SU-DHL-6 (cell line): ENCODE data around the gene IFT25.

Experiments used
- H2AFZ ChIP-seq: fragments of 200-600 bp; sonication (generic); 2 replicates; pipeline ENCODE4 v1.6.1; 2014; ENCODE audit warnings: low read depth, mild to moderate bottlenecking, moderate library complexity, mixed read lengths, antibody characterized with exemption, low read length; ENCODE audit not compliant: severe bottlenecking
- H3F3A ChIP-seq: fragments of 200-600 bp; shearing (Covaris generic); 2 replicates; pipeline ENCODE4 v1.6.0; 2016; ENCODE audit warnings: antibody characterized with exemption, mild to moderate bottlenecking; ENCODE audit not compliant: insufficient read depth
- H3K27ac ChIP-seq: fragments of 200-600 bp; sonication (generic); 2 replicates; pipeline ENCODE4 v1.5.1; 2016; ENCODE audit warnings: low read depth, mild to moderate bottlenecking, low read length, moderate library complexity, mixed read lengths
- H3K27me3 ChIP-seq: fragments of 200-600 bp; sonication (generic), shearing (Covaris generic); 2 replicates; pipeline ENCODE4 v1.6.0; 2014; ENCODE audit warnings: mild to moderate bottlenecking, low read length
- H3K36me3 ChIP-seq: fragments of 200-600 bp; sonication (generic); 2 replicates; pipeline ENCODE4 v1.6.1; 2014; ENCODE audit warnings: mild to moderate bottlenecking, low read length, mixed read lengths
- H3K4me2 ChIP-seq: fragments of 300-600, 200-600 bp; shearing (Covaris generic), sonication (generic); 2 replicates; pipeline ENCODE4 v1.6.0; 2014; ENCODE audit warnings: low read length, low read depth, mild to moderate bottlenecking; ENCODE audit not compliant: poor library complexity, severe bottlenecking
- H3K4me3 ChIP-seq: fragments of 200-600 bp; sonication (generic); 2 replicates; pipeline ENCODE4 v1.5.1; 2014; ENCODE audit warnings: antibody characterized with exemption, low read length, mild to moderate bottlenecking, mixed read lengths; ENCODE audit not compliant: insufficient read depth, poor library complexity, severe bottlenecking
- H3K79me2 ChIP-seq: fragments of 200-600 bp; sonication (generic); 2 replicates; pipeline ENCODE4 v1.6.1; 2014; ENCODE audit warnings: mild to moderate bottlenecking, low read length, moderate library complexity; ENCODE audit not compliant: insufficient read depth
- H3K9ac ChIP-seq: fragments of 200-600 bp; sonication (generic); 2 replicates; pipeline ENCODE4 v1.7.0; 2014; ENCODE audit warnings: mild to moderate bottlenecking, low read length
- H3K9me2 ChIP-seq: fragments of 200-600 bp; sonication (generic); replicated peaks from 2 replicates; pipeline ENCODE4 v1.6.1; 2014; ENCODE audit warnings: low read length; ENCODE audit not compliant: insufficient read depth
- H3K9me3 ChIP-seq: fragments of 200-600 bp; sonication (generic); 2 replicates; pipeline ENCODE4 v1.6.1; 2014; ENCODE audit warnings: low read length, mixed read lengths; ENCODE audit not compliant: insufficient read depth
- H4K20me1 ChIP-seq: fragments of 200-600 bp; sonication (generic); 2 replicates; pipeline ENCODE4 v1.6.1; 2014; ENCODE audit warnings: low read depth, mild to moderate bottlenecking, antibody characterized with exemption, low read length, moderate library complexity, mixed read lengths
- EZH2phosphoT487 ChIP-seq: fragments of 200-600 bp; sonication (generic), shearing (Covaris generic); conservative IDR thresholded peaks from 2 replicates; pipeline ENCODE4 v1.6.1; 2018; ENCODE audit warnings: mild to moderate bottlenecking, antibody characterized with exemption, low read length, moderate library complexity, mixed read lengths
- TF ChIP-seq, protein P1 (sequence below): fragments of 200-600 bp; sonication (generic); IDR thresholded peaks from one replicate; pipeline ENCODE4 v1.5.1; 2017; ENCODE audit warnings: antibody characterized with exemption, mild to moderate bottlenecking, low read length, moderate library complexity; ENCODE audit not compliant: insufficient read depth, poor library complexity, severe bottlenecking

IFT25 gene

DNA sequence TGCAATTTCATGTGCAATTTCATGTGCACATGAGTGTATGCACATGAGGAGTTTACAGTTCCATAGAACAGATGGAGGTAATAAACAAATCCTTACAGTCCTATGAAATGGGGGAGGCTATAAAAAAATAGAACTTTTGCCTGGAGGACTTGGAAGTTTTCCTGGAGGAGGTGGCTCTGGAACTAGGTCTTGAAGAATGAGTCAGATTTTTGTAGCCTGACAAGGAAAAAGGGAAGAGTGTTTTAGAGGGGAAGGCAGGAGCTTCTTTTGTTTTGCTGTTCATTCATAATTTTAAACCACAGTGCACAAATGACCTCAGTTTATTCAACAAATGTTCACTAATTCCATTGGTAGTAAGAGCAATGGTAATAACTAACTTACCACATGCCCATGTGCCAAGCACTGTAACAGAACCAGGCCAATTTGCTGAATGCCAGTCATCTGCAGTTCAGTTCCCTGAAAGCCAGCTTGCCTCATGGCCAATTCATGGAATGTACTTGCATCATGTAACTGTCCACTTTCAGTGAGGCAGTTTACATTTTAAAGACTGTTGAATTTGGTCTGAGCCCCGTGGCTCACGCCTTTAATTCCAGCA is 48.8 kb downstream of the IFT25 start:
- H3K9me2 ChIP-seq: no peaks in the 10 kb centered on the region
- H3K4me3 ChIP-seq: no peak overlapping the region
- no peaks in the 10 kb centered on the region for H3K9me3 ChIP-seq
- no peaks in the 10 kb centered on the region for H3K36me3 ChIP-seq
- H3F3A ChIP-seq: no peaks in the 10 kb centered on the region
- no peak overlapping the region for H2AFZ ChIP-seq
- no peak overlapping the region for H3K9ac ChIP-seq
- H3K4me2 ChIP-seq: no peak overlapping the region
- TF ChIP-seq, protein P1, sequence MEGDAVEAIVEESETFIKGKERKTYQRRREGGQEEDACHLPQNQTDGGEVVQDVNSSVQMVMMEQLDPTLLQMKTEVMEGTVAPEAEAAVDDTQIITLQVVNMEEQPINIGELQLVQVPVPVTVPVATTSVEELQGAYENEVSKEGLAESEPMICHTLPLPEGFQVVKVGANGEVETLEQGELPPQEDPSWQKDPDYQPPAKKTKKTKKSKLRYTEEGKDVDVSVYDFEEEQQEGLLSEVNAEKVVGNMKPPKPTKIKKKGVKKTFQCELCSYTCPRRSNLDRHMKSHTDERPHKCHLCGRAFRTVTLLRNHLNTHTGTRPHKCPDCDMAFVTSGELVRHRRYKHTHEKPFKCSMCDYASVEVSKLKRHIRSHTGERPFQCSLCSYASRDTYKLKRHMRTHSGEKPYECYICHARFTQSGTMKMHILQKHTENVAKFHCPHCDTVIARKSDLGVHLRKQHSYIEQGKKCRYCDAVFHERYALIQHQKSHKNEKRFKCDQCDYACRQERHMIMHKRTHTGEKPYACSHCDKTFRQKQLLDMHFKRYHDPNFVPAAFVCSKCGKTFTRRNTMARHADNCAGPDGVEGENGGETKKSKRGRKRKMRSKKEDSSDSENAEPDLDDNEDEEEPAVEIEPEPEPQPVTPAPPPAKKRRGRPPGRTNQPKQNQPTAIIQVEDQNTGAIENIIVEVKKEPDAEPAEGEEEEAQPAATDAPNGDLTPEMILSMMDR: no peak
- no peak for TF ChIP-seq EZH2phosphoT487
- H3K27ac ChIP-seq: no peak overlapping the region
- H3K79me2 ChIP-seq: no peaks in the 10 kb centered on the region
- H4K20me1 ChIP-seq: no peaks in the 10 kb centered on the region
- no peaks in the 10 kb centered on the region for H3K27me3 ChIP-seq

DNA sequence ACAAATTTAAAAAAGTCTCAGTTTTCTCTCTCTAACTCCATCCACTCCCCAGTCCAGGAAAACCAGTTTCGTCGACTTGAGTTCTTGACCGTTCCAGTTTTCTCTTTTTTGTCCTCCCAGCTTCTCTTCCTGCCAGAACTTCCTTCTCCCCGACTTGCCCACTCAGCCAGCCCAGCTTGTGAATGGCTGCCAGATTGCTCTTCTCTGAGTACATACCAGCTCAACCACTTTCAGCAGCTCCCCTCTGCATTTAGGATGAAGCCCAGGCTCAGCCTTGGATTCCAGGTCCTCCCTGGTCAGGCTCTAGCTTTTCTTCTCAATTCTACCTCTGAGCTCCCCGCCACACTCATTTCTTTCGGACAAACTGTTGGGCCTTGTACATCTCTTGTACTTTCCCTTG is 50.1 kb downstream of the IFT25 start:
- TF ChIP-seq, protein P1: no peak
- TF ChIP-seq EZH2phosphoT487: no peak

DNA sequence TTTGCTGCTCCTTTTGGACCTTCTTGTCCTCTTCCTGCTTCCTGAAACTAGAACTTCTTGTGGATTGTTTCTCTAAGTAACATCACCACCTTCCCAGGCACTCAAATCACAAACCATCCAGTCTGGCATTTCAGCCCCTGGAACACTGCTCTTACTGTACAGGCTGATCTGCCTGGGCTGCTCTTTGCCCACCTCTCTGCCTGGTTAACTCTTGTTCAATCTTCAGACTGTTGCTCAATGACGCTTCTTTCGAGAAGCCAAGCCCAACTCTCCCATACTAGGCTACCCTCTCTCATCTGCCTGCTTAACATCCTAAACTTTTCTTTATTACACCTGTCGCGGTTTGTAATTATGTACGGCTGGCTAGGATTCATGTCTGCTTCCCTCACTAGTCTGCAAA is 50.9 kb downstream of the IFT25 start:
- TF ChIP-seq EZH2phosphoT487: no peak
- TF ChIP-seq, protein P1: no peak
- Histone ChIP-seq H3K9ac (no peak overlapping the region), H3K9me2 (no peaks in the 10 kb centered on the region)

More for the DNA sequence above, 50.1 kb downstream of the IFT25 start:
- Histone ChIP-seq H3K9me2 (no peaks in the 10 kb centered on the region), H3K9me3 (no peaks in the 10 kb centered on the region), H4K20me1 (no peaks in the 10 kb centered on the region), H2AFZ (no peak overlapping the region), H3K36me3 (no peaks in the 10 kb centered on the region), H3K4me2 (no peak overlapping the region), H3F3A (no peaks in the 10 kb centered on the region), H3K4me3 (no peak overlapping the region), H3K27me3 (no peaks in the 10 kb centered on the region), H3K27ac (no peak overlapping the region), H3K79me2 (no peaks in the 10 kb centered on the region), H3K9ac (no peak overlapping the region)

More for the DNA sequence above, 50.9 kb downstream of the IFT25 start:
- H3K36me3 ChIP-seq: no peaks in the 10 kb centered on the region
- no peaks in the 10 kb centered on the region for H3K79me2 ChIP-seq
- H3K27me3 ChIP-seq: no peaks in the 10 kb centered on the region
- no peak overlapping the region for H3K4me2 ChIP-seq
- H4K20me1 ChIP-seq: no peaks in the 10 kb centered on the region
- no peaks in the 10 kb centered on the region for H3F3A ChIP-seq
- no peak overlapping the region for H2AFZ ChIP-seq
- H3K27ac ChIP-seq: no peak overlapping the region
- H3K4me3 ChIP-seq: no peak overlapping the region
- H3K9me3 ChIP-seq: no peaks in the 10 kb centered on the region
